Neural progenitor cell (in vitro differentiated cells): ENCODE data around the gene DSC3.

Source experiments
- EZH2phosphoT487 ChIP-seq: fragments of 200-600 bp; sonication (generic); IDR thresholded peaks from 2 replicates; pipeline ENCODE4 v1.6.1; 2017; ENCODE audit warnings: antibody characterized with exemption
- TF ChIP-seq, protein P1 (sequence below): fragments of 200-600 bp; sonication (generic); IDR thresholded peaks from 2 replicates; pipeline ENCODE4 v1.5.1; 2017; ENCODE audit warnings: antibody characterized with exemption, mild to moderate bottlenecking

- TF ChIP-seq, protein P1, sequence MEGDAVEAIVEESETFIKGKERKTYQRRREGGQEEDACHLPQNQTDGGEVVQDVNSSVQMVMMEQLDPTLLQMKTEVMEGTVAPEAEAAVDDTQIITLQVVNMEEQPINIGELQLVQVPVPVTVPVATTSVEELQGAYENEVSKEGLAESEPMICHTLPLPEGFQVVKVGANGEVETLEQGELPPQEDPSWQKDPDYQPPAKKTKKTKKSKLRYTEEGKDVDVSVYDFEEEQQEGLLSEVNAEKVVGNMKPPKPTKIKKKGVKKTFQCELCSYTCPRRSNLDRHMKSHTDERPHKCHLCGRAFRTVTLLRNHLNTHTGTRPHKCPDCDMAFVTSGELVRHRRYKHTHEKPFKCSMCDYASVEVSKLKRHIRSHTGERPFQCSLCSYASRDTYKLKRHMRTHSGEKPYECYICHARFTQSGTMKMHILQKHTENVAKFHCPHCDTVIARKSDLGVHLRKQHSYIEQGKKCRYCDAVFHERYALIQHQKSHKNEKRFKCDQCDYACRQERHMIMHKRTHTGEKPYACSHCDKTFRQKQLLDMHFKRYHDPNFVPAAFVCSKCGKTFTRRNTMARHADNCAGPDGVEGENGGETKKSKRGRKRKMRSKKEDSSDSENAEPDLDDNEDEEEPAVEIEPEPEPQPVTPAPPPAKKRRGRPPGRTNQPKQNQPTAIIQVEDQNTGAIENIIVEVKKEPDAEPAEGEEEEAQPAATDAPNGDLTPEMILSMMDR = no peak
- TF ChIP-seq EZH2phosphoT487 = no peak
Measured at GRCh38 chr18:30985753-30986152, 56.8 kb downstream of the DSC3 start.
